Neural progenitor cell (in vitro differentiated cells): ENCODE data around the gene ZNF835. TPM values are rescaled to one million over a fixed set of nuclear protein-coding genes. Genes with fewer than 3 reads are reported as not detected.

ENCODE experiments used
- DNase-seq: peaks from one replicate; pipeline ENCODE4 v3.0.0-alpha.2; 2016; ENCODE audit warnings: low spot score
- H2AFZ ChIP-seq: fragments of 200-600 bp; sonication (generic); replicated peaks from 2 replicates; pipeline ENCODE4 v1.6.1; 2016; ENCODE audit warnings: antibody characterized with exemption
- H3F3A ChIP-seq: fragments of 200-600 bp; sonication (generic); 2 replicates; pipeline ENCODE4 v1.6.1; 2016; ENCODE audit warnings: antibody characterized with exemption, low read depth
- H3K27ac ChIP-seq: fragments of 200-600 bp; sonication (generic); 2 replicates; pipeline ENCODE4 v1.5.1; 2016; ENCODE audit warnings: mild to moderate bottlenecking
- H3K27me3 ChIP-seq: fragments of 200-600 bp; sonication (generic); 2 replicates; pipeline ENCODE4 v1.6.1; 2016; ENCODE audit warnings: mild to moderate bottlenecking, moderate library complexity
- H3K36me3 ChIP-seq: fragments of 200-600 bp; sonication (generic); 2 replicates; pipeline ENCODE4 v1.5.1; 2016
- H3K4me1 ChIP-seq: fragments of 200-600 bp; sonication (generic); 2 replicates; pipeline ENCODE4 v1.6.1; 2016; ENCODE audit warnings: mixed run types
- H3K4me2 ChIP-seq: fragments of 200-600 bp; sonication (generic); 2 replicates; pipeline ENCODE4 v1.6.1; 2016
- H3K4me3 ChIP-seq: fragments of 200-600 bp; sonication (generic); 2 replicates; pipeline ENCODE4 v1.5.1; 2016
- H3K79me2 ChIP-seq: fragments of 200-600 bp; sonication (generic); 2 replicates; pipeline ENCODE4 v1.6.1; 2016; ENCODE audit warnings: low read depth
- H3K9ac ChIP-seq: fragments of 200-600 bp; sonication (generic); 2 replicates; pipeline ENCODE4 v1.6.1; 2016
- H3K9me3 ChIP-seq: fragments of 200-600 bp; sonication (generic); 2 replicates; pipeline ENCODE4 v1.5.1; 2016; ENCODE audit warnings: low read depth
- H4K20me1 ChIP-seq: fragments of 200-600 bp; sonication (generic); 2 replicates; pipeline ENCODE4 v1.6.1; 2016; ENCODE audit warnings: low read depth
- H3K27ac Mint-ChIP-seq: 3 replicates; pipeline ENCODE4 v1.8.0; 2021; ENCODE audit warnings: mixed read lengths
- H3K27me3 Mint-ChIP-seq: 2 replicates; pipeline ENCODE4 v1.8.0; 2022; ENCODE audit warnings: low read depth, mild to moderate bottlenecking, inconsistent platforms, moderate library complexity, mixed read lengths; ENCODE audit not compliant: insufficient read depth
- H3K36me3 Mint-ChIP-seq: 3 replicates; pipeline ENCODE4 v1.8.0; 2021; ENCODE audit warnings: mixed read lengths
- H3K4me1 Mint-ChIP-seq: 3 replicates; pipeline ENCODE4 v1.8.0; 2021; ENCODE audit warnings: mixed read lengths
- H3K4me3 Mint-ChIP-seq: 3 replicates; pipeline ENCODE4 v1.8.0; 2021; ENCODE audit warnings: mild to moderate bottlenecking, moderate library complexity, mixed read lengths
- H3K9me3 Mint-ChIP-seq: 3 replicates; pipeline ENCODE4 v1.8.0; 2020; ENCODE audit warnings: mixed read lengths
- CTCF ChIP-seq: fragments of 200-600 bp; sonication (generic); IDR thresholded peaks from 2 replicates; pipeline ENCODE4 v1.5.1; 2017; ENCODE audit warnings: antibody characterized with exemption, mild to moderate bottlenecking
- EZH2 ChIP-seq: fragments of 200-600 bp; sonication (generic); IDR thresholded peaks from 2 replicates; pipeline ENCODE4 v1.6.1; 2017; ENCODE audit warnings: antibody characterized with exemption, mild to moderate bottlenecking, moderate library complexity
- EZH2phosphoT487 ChIP-seq: fragments of 200-600 bp; sonication (generic); IDR thresholded peaks from 2 replicates; pipeline ENCODE4 v1.6.1; 2017; ENCODE audit warnings: antibody characterized with exemption
- total RNA-seq: library from RNA; depleted of rRNA; stranded (reverse); fragments of >200 nt; gene quantifications from 2 replicates; pipeline ENCODE4 v1.2.3, GENCODE V29; 2015; ENCODE audit warnings: low replicate concordance

ZNF835 gene
- total RNA-seq, 1 donor from 2014 or later: not detected

GRCh38 chr19:56692206-56692895, 20.8 kb upstream of the ZNF835 start:
- H2AFZ ChIP-seq: no peak overlapping the region
- H3K27ac Mint-ChIP-seq: no peak overlapping the region
- no peak overlapping the region for H3K4me2 ChIP-seq
- H3K79me2 ChIP-seq: no peaks in the 10 kb centered on the region
- H4K20me1 ChIP-seq: no peaks in the 10 kb centered on the region
- H3K9me3 Mint-ChIP-seq: peaks cover 43% of the 10 kb centered on the region
- no peak overlapping the region for H3K27ac ChIP-seq
- H3K4me3 Mint-ChIP-seq: no peak overlapping the region
- H3K27me3 Mint-ChIP-seq: no peaks in the 10 kb centered on the region
- H3K4me1 ChIP-seq: no peaks in the 10 kb centered on the region
- H3K27me3 ChIP-seq: no peaks in the 10 kb centered on the region
- no peak overlapping the region for H3K9ac ChIP-seq
- TF ChIP-seq EZH2: no peak
- TF ChIP-seq EZH2phosphoT487: no peak
- no peak for TF ChIP-seq CTCF
- H3K9me3 ChIP-seq: peaks cover 12% of the 10 kb centered on the region
- H3K4me1 Mint-ChIP-seq: no peaks in the 10 kb centered on the region
- no peaks in the 10 kb centered on the region for H3K36me3 ChIP-seq
- H3K36me3 Mint-ChIP-seq: no peaks in the 10 kb centered on the region
- DNase-seq: no peak
- H3F3A ChIP-seq: no peaks in the 10 kb centered on the region
- no peak overlapping the region for H3K4me3 ChIP-seq

GRCh38 chr19:56690670-56691069, 19.1 kb upstream of the ZNF835 start:
- Mint-ChIP-seq H3K36me3 (no peaks in the 10 kb centered on the region), H3K9me3 (peaks cover 55% of the 10 kb centered on the region), H3K4me1 (no peaks in the 10 kb centered on the region), H3K27me3 (no peaks in the 10 kb centered on the region), H3K27ac (no peak overlapping the region), H3K4me3 (no peak overlapping the region)
- Histone ChIP-seq H3K9ac (no peak overlapping the region), H3K4me1 (no peaks in the 10 kb centered on the region), H3K4me2 (no peak overlapping the region), H3K27me3 (no peaks in the 10 kb centered on the region), H3K4me3 (no peak overlapping the region), H3K9me3 (peaks cover 12% of the 10 kb centered on the region), H3K27ac (no peak overlapping the region), H3K79me2 (no peaks in the 10 kb centered on the region), H3K36me3 (no peaks in the 10 kb centered on the region), H4K20me1 (no peaks in the 10 kb centered on the region), H2AFZ (no peak overlapping the region), H3F3A (no peaks in the 10 kb centered on the region)
- no peak for DNase-seq
- TF ChIP-seq EZH2phosphoT487: no peak
- TF ChIP-seq CTCF: no peak
- TF ChIP-seq EZH2: no peak

- TF ChIP-seq CTCF (no peak), EZH2 (no peak), EZH2phosphoT487 (no peak)
- no peaks in the 10 kb centered on the region for H3K36me3 ChIP-seq
- Mint-ChIP-seq H3K9me3 (peaks cover 68% of the 10 kb centered on the region), H3K4me3 (no peak overlapping the region), H3K27me3 (no peaks in the 10 kb centered on the region), H3K4me1 (no peaks in the 10 kb centered on the region), H3K27ac (no peak overlapping the region), H3K36me3 (no peaks in the 10 kb centered on the region)
- H3K27me3 ChIP-seq: no peaks in the 10 kb centered on the region
- no peak overlapping the region for H3K9ac ChIP-seq
- H2AFZ ChIP-seq: no peak overlapping the region
- DNase-seq: no peak
- H3K9me3 ChIP-seq: peaks cover 12% of the 10 kb centered on the region
- H3K4me3 ChIP-seq: no peak overlapping the region
- no peak overlapping the region for H3K4me2 ChIP-seq
- H3F3A ChIP-seq: no peaks in the 10 kb centered on the region
- no peaks in the 10 kb centered on the region for H4K20me1 ChIP-seq
- no peak overlapping the region for H3K27ac ChIP-seq
- no peaks in the 10 kb centered on the region for H3K4me1 ChIP-seq
- H3K79me2 ChIP-seq: no peaks in the 10 kb centered on the region
Measured at GRCh38 chr19:56689198-56689597, 17.6 kb upstream of the ZNF835 start.
